ENCODE measurements around the gene CLDND1. TPM values are rescaled to one million over a fixed set of nuclear protein-coding genes. Genes with fewer than 3 reads are reported as not detected.

Gene CLDND1
- total and polyA plus RNA-seq, 2 experiments from 2014 or later, result 59.8 to 92.7 TPM

DNA sequence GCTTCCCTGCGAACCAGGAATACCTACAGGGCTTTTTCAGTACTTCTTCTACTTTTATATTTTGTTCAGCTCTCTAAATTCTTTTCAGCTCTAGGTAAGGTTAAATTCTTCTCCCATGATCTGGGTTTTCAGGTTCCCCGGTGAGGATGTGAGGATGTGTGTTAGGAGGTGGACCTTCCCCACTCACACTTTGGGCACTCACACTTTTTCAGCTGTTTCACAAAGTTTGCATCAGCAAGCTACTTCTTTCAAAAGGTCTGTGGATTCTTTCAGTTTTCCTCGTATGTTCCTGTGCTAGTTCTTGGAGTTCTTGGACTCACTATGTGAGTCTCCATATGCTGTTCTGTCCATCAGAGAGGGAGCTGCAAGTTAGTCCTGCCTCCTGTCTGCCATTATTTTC lies 39.1 kb downstream of the CLDND1 start:
- no peaks in the 10 kb centered on the region for H3K27me3 ChIP-seq (ENCODE audit: insufficient read depth)
- no peak overlapping the region for H3K27ac ChIP-seq (ENCODE audit: low read depth)
- TF ChIP-seq EZH2phosphoT487 (IDR thresholded peaks at IDR 0.05; ENCODE audit: unreplicated experiment) (no peak), POLR2AphosphoS5 (IDR thresholded peaks at IDR 0.05; ENCODE audit: low read depth) (no peak), STAT1 (IDR thresholded peaks at IDR 0.05; ENCODE audit: unreplicated experiment) (no peak), EZH2 (IDR thresholded peaks at IDR 0.05; ENCODE audit: low read depth, unreplicated experiment) (no peak), NANOG (IDR thresholded peaks at IDR 0.05; ENCODE audit: borderline replicate concordance) (no peak)
- TF ChIP-seq, protein P1, sequence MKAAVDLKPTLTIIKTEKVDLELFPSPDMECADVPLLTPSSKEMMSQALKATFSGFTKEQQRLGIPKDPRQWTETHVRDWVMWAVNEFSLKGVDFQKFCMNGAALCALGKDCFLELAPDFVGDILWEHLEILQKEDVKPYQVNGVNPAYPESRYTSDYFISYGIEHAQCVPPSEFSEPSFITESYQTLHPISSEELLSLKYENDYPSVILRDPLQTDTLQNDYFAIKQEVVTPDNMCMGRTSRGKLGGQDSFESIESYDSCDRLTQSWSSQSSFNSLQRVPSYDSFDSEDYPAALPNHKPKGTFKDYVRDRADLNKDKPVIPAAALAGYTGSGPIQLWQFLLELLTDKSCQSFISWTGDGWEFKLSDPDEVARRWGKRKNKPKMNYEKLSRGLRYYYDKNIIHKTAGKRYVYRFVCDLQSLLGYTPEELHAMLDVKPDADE (IDR thresholded peaks at IDR 0.05), result no peak
- TF ChIP-seq, protein P2, sequence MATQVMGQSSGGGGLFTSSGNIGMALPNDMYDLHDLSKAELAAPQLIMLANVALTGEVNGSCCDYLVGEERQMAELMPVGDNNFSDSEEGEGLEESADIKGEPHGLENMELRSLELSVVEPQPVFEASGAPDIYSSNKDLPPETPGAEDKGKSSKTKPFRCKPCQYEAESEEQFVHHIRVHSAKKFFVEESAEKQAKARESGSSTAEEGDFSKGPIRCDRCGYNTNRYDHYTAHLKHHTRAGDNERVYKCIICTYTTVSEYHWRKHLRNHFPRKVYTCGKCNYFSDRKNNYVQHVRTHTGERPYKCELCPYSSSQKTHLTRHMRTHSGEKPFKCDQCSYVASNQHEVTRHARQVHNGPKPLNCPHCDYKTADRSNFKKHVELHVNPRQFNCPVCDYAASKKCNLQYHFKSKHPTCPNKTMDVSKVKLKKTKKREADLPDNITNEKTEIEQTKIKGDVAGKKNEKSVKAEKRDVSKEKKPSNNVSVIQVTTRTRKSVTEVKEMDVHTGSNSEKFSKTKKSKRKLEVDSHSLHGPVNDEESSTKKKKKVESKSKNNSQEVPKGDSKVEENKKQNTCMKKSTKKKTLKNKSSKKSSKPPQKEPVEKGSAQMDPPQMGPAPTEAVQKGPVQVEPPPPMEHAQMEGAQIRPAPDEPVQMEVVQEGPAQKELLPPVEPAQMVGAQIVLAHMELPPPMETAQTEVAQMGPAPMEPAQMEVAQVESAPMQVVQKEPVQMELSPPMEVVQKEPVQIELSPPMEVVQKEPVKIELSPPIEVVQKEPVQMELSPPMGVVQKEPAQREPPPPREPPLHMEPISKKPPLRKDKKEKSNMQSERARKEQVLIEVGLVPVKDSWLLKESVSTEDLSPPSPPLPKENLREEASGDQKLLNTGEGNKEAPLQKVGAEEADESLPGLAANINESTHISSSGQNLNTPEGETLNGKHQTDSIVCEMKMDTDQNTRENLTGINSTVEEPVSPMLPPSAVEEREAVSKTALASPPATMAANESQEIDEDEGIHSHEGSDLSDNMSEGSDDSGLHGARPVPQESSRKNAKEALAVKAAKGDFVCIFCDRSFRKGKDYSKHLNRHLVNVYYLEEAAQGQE (IDR thresholded peaks at IDR 0.05; ENCODE audit: unreplicated experiment), result no peak
- TF ChIP-seq, protein P3, sequence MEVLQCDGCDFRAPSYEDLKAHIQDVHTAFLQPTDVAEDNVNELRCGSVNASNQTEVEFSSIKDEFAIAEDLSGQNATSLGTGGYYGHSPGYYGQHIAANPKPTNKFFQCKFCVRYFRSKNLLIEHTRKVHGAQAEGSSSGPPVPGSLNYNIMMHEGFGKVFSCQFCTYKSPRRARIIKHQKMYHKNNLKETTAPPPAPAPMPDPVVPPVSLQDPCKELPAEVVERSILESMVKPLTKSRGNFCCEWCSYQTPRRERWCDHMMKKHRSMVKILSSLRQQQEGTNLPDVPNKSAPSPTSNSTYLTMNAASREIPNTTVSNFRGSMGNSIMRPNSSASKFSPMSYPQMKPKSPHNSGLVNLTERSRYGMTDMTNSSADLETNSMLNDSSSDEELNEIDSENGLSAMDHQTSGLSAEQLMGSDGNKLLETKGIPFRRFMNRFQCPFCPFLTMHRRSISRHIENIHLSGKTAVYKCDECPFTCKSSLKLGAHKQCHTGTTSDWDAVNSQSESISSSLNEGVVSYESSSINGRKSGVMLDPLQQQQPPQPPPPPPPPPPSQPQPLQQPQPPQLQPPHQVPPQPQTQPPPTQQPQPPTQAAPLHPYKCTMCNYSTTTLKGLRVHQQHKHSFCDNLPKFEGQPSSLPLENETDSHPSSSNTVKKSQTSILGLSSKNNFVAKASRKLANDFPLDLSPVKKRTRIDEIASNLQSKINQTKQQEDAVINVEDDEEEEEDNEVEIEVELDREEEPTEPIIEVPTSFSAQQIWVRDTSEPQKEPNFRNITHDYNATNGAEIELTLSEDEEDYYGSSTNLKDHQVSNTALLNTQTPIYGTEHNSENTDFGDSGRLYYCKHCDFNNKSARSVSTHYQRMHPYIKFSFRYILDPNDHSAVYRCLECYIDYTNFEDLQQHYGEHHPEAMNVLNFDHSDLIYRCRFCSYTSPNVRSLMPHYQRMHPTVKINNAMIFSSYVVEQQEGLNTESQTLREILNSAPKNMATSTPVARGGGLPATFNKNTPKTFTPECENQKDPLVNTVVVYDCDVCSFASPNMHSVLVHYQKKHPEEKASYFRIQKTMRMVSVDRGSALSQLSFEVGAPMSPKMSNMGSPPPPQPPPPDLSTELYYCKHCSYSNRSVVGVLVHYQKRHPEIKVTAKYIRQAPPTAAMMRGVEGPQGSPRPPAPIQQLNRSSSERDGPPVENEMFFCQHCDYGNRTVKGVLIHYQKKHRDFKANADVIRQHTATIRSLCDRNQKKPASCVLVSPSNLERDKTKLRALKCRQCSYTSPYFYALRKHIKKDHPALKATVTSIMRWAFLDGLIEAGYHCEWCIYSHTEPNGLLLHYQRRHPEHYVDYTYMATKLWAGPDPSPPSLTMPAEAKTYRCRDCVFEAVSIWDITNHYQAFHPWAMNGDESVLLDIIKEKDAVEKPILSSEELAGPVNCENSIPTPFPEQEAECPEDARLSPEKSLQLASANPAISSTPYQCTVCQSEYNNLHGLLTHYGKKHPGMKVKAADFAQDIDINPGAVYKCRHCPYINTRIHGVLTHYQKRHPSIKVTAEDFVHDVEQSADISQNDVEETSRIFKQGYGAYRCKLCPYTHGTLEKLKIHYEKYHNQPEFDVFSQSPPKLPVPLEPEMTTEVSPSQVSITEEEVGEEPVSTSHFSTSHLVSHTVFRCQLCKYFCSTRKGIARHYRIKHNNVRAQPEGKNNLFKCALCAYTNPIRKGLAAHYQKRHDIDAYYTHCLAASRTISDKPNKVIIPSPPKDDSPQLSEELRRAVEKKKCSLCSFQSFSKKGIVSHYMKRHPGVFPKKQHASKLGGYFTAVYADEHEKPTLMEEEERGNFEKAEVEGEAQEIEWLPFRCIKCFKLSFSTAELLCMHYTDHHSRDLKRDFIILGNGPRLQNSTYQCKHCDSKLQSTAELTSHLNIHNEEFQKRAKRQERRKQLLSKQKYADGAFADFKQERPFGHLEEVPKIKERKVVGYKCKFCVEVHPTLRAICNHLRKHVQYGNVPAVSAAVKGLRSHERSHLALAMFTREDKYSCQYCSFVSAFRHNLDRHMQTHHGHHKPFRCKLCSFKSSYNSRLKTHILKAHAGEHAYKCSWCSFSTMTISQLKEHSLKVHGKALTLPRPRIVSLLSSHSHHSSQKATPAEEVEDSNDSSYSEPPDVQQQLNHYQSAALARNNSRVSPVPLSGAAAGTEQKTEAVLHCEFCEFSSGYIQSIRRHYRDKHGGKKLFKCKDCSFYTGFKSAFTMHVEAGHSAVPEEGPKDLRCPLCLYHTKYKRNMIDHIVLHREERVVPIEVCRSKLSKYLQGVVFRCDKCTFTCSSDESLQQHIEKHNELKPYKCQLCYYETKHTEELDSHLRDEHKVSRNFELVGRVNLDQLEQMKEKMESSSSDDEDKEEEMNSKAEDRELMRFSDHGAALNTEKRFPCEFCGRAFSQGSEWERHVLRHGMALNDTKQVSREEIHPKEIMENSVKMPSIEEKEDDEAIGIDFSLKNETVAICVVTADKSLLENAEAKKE (CRISPR knock-in tag; IDR thresholded peaks at IDR 0.05), result no peak
- Mint-ChIP-seq H3K27me3 (ENCODE audit: insufficient read depth, low read depth, poor library complexity) (peaks cover 3% of the 10 kb centered on the region), H3K27ac (no peak overlapping the region), H3K4me3 (no peak overlapping the region), H3K9me3 (peaks cover 33% of the 10 kb centered on the region), H3K4me1 (no peaks in the 10 kb centered on the region), H3K36me3 (ENCODE audit: low read depth) (no peaks in the 10 kb centered on the region)
- DNase-seq (ENCODE audit: low spot score) (no peak), ATAC-seq (no peak)
- no peaks in the 10 kb centered on the region for H3F3A ChIP-seq (replicated peaks; ENCODE audit: low read depth)
- H3K79me2 ChIP-seq (replicated peaks; ENCODE audit: insufficient read depth), result no peaks in the 10 kb centered on the region
- H3K9me2 ChIP-seq (ENCODE audit: insufficient read depth), result peaks cover 4% of the 10 kb centered on the region; the same call in 1 of the 2 replicates
- H2AFZ ChIP-seq, result peak overlapping the region; percentile 91; the same call in 1 of the 2 replicates
- H3K4me2 ChIP-seq, result no peak overlapping the region
- no peak overlapping the region for H3K4me3 ChIP-seq
- H4K20me1 ChIP-seq (replicated peaks; ENCODE audit: insufficient read depth), result no peaks in the 10 kb centered on the region
- H3K36me3 ChIP-seq (ENCODE audit: insufficient read depth), result no peaks in the 10 kb centered on the region; the same call in 1 of the 2 replicates
- no peaks in the 10 kb centered on the region for H3K4me1 ChIP-seq (ENCODE audit: insufficient read depth)

Data from GM23338 (cell line).